ENCODE measurements around the gene SLC22A2.

DNA sequence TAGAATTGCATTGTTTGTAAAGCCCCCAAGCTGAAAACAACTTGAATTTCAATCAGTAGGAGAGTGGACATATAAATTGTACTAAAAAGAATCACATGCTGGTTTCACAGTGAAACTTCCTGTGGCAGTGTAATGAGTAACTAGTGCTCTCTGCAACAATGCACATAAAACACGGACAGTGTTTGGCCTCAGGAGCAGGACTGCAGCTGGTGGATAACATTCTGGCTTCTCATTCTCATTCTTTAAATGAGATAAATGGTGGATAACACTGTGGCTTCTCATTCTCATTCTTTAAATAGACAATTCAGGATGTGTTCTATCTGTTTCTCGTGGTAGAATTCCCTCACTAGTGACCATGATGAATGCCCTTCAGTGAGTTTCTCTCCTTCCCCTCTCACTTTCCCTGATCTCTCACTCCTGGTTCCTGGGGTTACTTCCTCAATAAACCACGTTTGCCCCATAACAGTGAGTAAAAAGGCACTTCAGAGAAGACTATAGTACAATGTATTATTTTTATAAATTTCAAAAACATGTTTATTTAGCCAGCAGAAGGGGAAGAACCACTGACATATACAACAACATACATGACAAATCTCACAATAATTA, 59.9 kb downstream of the SLC22A2 start:
- TF ChIP-seq, protein P1, sequence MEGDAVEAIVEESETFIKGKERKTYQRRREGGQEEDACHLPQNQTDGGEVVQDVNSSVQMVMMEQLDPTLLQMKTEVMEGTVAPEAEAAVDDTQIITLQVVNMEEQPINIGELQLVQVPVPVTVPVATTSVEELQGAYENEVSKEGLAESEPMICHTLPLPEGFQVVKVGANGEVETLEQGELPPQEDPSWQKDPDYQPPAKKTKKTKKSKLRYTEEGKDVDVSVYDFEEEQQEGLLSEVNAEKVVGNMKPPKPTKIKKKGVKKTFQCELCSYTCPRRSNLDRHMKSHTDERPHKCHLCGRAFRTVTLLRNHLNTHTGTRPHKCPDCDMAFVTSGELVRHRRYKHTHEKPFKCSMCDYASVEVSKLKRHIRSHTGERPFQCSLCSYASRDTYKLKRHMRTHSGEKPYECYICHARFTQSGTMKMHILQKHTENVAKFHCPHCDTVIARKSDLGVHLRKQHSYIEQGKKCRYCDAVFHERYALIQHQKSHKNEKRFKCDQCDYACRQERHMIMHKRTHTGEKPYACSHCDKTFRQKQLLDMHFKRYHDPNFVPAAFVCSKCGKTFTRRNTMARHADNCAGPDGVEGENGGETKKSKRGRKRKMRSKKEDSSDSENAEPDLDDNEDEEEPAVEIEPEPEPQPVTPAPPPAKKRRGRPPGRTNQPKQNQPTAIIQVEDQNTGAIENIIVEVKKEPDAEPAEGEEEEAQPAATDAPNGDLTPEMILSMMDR (IDR thresholded peaks at IDR 0.05; ENCODE audit: borderline replicate concordance, extremely low read depth, low read length, poor library complexity, severe bottlenecking), result no peak
- no peak for TF ChIP-seq EZH2 (IDR thresholded peaks at IDR 0.05; ENCODE audit: borderline replicate concordance, low read depth, low read length, severe bottlenecking)

All from DND-41 (cell line).